ENCODE results near the gene EPHB3. TPM values are rescaled to one million over a fixed set of nuclear protein-coding genes. Genes with fewer than 3 reads are reported as not detected.

EPHB3 gene
- total RNA-seq, 2 donors from 2014 or later: 0.35 TPM; not detected in 1

DNA sequence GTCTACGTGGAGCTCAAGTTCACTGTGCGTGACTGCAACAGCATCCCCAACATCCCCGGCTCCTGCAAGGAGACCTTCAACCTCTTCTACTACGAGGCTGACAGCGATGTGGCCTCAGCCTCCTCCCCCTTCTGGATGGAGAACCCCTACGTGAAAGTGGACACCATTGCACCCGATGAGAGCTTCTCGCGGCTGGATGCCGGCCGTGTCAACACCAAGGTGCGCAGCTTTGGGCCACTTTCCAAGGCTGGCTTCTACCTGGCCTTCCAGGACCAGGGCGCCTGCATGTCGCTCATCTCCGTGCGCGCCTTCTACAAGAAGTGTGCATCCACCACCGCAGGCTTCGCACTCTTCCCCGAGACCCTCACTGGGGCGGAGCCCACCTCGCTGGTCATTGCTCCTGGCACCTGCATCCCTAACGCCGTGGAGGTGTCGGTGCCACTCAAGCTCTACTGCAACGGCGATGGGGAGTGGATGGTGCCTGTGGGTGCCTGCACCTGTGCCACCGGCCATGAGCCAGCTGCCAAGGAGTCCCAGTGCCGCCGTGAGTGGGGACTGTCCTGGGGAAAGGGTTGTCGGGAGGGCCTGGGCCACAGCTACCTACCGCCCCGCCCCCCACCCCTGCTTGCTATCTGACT lies 11.2 kb downstream of the EPHB3 start:
- Mint-ChIP-seq H3K36me3 (ENCODE audit: low read depth) (peaks cover 3% of the 10 kb centered on the region), H3K4me1 (peaks cover 4% of the 10 kb centered on the region), H3K4me3 (no peak overlapping the region), H3K27ac (no peak overlapping the region), H3K27me3 (peaks cover 37% of the 10 kb centered on the region)
- H3K9me3 ChIP-seq (ENCODE audit: control insufficient read depth, low read length, poor library complexity, severe bottlenecking): no peaks in the 10 kb centered on the region
- DNase-seq (no peak), ATAC-seq (no peak)

DNA sequence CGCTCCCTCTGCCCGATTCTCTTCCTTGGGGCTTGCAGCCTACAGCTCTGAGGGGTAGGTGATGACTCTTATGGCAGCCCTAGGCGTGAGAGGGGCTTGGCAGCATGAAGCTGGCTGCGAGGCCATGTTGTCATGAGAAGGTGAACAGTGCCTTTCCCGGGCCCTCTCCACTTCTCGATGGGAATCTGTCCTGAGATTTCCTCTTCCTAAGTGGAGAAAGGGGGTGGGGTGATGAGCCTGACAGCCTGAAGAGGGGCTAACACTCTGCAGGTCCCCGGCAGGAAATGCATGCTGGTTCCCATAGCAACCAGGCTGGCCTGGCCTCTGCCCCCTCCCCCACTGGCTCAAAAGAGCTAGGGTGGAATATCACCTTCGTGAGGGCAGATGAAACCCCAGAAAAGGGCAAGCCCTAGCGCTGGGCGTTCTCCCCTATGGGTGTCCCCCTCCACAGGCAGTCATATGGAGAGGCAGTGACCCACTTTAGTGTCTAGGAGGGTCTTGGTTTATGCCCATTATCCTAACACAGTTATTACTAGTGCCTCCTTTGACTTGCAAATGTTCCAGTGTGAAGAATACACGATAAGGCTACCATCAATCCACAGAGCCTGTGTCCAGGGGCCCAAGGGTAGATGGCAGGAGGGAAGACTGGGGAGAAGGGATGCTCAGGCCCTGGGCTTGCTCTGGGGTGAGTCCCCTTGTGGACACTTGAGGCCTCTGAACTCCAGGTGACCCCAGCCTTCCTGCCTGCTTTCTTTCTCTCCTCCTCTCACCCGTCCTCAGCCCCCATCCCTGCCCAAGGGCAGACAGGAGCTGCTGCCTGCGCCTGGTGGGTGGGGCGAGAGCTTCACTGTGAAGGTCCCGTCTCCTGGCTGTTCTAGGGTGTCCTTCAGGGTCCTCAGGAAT lies 13.2 kb downstream of the EPHB3 start:
- Mint-ChIP-seq H3K27me3 (peaks cover 43% of the 10 kb centered on the region), H3K36me3 (ENCODE audit: low read depth) (peaks cover 11% of the 10 kb centered on the region), H3K4me1 (peaks cover 2% of the 10 kb centered on the region), H3K27ac (no peak overlapping the region), H3K4me3 (no peak overlapping the region)
- no peak for DNase-seq
- ATAC-seq: no peak
- no peaks in the 10 kb centered on the region for H3K9me3 ChIP-seq (ENCODE audit: control insufficient read depth, low read length, poor library complexity, severe bottlenecking)

DNA sequence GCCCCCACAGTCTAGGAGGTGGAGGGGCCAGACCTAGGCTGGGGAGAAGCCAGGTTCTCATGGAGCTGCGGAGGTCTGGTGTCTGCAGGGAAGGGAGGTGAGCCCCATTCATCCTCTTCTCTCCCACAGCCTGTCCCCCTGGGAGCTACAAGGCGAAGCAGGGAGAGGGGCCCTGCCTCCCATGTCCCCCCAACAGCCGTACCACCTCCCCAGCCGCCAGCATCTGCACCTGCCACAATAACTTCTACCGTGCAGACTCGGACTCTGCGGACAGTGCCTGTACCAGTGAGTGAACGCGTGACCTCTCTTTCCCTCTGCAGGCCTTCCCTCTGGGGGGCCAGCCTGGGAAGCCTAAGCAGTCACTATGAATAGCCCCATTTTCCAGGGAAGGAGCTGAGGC lies 14.1 kb downstream of the EPHB3 start:
- Mint-ChIP-seq H3K4me1 (peaks cover 2% of the 10 kb centered on the region), H3K27me3 (peaks cover 43% of the 10 kb centered on the region), H3K4me3 (no peak overlapping the region), H3K36me3 (ENCODE audit: low read depth) (peaks cover 11% of the 10 kb centered on the region), H3K27ac (no peak overlapping the region)
- ATAC-seq (no peak), DNase-seq (no peak)
- no peaks in the 10 kb centered on the region for H3K9me3 ChIP-seq (ENCODE audit: control insufficient read depth, low read length, poor library complexity, severe bottlenecking)

DNA sequence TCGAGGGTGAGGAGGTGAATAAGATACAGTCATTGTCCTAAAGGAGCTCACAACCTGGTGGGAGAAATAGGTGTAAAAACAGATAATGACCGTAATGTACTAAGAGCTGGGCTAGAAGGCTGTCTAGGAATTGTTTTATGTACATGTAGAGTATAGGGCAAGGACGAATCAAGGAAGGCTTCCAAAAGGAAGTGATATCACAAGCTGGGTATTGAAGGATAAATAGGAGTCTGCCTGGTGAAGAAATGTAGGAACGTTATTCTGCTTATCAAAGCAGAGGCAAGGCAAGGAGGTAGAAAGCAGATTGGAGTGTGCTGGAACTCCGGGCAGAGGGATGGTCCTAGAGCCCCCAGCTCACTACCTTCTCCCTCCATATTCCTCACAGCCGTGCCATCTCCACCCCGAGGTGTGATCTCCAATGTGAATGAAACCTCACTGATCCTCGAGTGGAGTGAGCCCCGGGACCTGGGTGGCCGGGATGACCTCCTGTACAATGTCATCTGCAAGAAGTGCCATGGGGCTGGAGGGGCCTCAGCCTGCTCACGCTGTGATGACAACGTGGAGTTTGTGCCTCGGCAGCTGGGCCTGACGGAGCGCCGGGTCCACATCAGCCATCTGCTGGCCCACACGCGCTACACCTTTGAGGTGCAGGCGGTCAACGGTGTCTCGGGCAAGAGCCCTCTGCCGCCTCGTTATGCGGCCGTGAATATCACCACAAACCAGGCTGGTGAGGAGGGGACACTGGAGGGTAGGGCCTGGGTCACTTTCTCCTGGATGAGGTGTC lies 15.1 kb downstream of the EPHB3 start:
- H3K9me3 ChIP-seq (ENCODE audit: control insufficient read depth, low read length, poor library complexity, severe bottlenecking): no peaks in the 10 kb centered on the region
- Mint-ChIP-seq H3K36me3 (ENCODE audit: low read depth) (peaks cover 11% of the 10 kb centered on the region), H3K4me3 (no peak overlapping the region), H3K27ac (no peak overlapping the region), H3K4me1 (peaks cover 2% of the 10 kb centered on the region), H3K27me3 (peaks cover 44% of the 10 kb centered on the region)
- DNase-seq (no peak), ATAC-seq (no peak)

DNA sequence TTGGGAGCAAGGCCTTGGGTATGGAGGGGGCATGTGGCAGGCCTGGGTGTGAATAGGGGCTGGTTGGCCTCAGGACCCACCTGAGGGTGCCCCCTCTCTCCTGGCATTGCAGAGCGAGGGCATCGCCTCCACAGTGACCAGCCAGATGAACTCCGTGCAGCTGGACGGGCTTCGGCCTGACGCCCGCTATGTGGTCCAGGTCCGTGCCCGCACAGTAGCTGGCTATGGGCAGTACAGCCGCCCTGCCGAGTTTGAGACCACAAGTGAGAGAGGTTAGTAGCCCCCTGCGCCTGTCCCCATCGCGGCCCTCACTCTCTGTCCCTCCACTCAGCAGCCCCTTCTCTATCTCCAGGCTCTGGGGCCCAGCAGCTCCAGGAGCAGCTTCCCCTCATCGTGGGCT lies 16.0 kb downstream of the EPHB3 start:
- Mint-ChIP-seq H3K36me3 (ENCODE audit: low read depth) (peaks cover 11% of the 10 kb centered on the region), H3K27ac (no peak overlapping the region), H3K4me1 (peaks cover 2% of the 10 kb centered on the region), H3K4me3 (no peak overlapping the region), H3K27me3 (peaks cover 44% of the 10 kb centered on the region)
- no peaks in the 10 kb centered on the region for H3K9me3 ChIP-seq (ENCODE audit: control insufficient read depth, low read length, poor library complexity, severe bottlenecking)
- ATAC-seq (no peak), DNase-seq (no peak)

DNA sequence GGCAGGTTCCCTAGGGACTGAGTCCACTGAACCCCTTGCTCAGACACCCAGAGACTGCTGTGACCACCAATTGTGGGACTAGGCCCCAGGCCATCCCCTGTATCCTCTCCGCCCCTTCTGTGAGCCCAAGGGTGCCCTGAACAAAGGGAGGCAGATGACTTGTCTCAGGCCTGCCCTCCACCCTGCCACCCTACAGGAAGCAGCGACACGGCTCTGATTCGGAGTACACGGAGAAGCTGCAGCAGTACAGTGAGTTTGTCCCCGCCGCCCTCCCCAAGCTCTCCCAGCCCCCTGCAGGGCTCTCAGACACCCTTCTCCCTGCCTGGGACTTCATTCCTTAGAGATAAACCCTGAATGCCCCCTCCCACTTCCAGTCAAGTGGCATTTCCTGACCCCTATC lies 16.6 kb downstream of the EPHB3 start:
- peaks cover 11% of the 10 kb centered on the region for H3K36me3 Mint-ChIP-seq (ENCODE audit: low read depth)
- peaks cover 3% of the 10 kb centered on the region for H3K4me1 Mint-ChIP-seq
- no peak overlapping the region for H3K27ac Mint-ChIP-seq
- no peak for ATAC-seq
- DNase-seq: no peak
- no peak overlapping the region for H3K4me3 Mint-ChIP-seq
- peaks cover 44% of the 10 kb centered on the region for H3K27me3 Mint-ChIP-seq
- no peaks in the 10 kb centered on the region for H3K9me3 ChIP-seq (ENCODE audit: control insufficient read depth, low read length, poor library complexity, severe bottlenecking)

DNA sequence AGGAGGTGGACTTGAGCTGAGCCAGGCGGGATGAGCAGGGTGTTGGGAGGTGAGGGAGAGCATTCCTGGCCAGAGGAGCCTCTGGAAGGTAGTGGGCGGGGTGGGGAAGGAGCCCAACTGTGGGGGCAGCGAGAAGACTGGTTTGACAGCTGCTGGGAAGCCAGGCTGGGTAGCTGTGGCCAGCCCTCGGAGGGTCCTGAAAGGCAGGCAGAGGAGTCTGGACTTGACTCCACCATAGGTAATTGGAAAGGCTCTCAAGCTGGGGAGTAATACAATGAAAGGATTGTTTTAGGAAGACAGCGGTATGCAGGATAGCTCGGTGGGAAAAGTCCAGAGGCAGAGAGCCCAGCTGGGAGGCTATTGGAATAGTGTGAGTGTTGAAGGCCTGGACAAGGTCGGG lies 17.2 kb downstream of the EPHB3 start:
- Mint-ChIP-seq H3K36me3 (ENCODE audit: low read depth) (peaks cover 11% of the 10 kb centered on the region), H3K4me1 (peaks cover 3% of the 10 kb centered on the region), H3K4me3 (no peak overlapping the region), H3K27ac (no peak overlapping the region), H3K27me3 (peaks cover 41% of the 10 kb centered on the region)
- no peaks in the 10 kb centered on the region for H3K9me3 ChIP-seq (ENCODE audit: control insufficient read depth, low read length, poor library complexity, severe bottlenecking)
- DNase-seq: no peak
- no peak for ATAC-seq

DNA sequence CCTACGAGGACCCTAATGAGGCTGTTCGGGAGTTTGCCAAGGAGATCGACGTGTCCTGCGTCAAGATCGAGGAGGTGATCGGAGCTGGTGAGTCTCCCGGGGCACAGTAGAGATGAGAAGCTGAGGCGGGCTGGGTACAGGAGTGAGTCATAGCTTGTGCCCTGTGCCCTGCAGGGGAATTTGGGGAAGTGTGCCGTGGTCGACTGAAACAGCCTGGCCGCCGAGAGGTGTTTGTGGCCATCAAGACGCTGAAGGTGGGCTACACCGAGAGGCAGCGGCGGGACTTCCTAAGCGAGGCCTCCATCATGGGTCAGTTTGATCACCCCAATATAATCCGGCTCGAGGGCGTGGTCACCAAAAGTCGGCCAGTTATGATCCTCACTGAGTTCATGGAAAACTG lies 17.9 kb downstream of the EPHB3 start:
- H3K27me3 Mint-ChIP-seq: peaks cover 45% of the 10 kb centered on the region
- ATAC-seq (no peak), DNase-seq (no peak)
- peaks cover 5% of the 10 kb centered on the region for H3K4me1 Mint-ChIP-seq
- H3K9me3 ChIP-seq (ENCODE audit: control insufficient read depth, low read length, poor library complexity, severe bottlenecking): no peaks in the 10 kb centered on the region
- no peak overlapping the region for H3K4me3 Mint-ChIP-seq
- peaks cover 11% of the 10 kb centered on the region for H3K36me3 Mint-ChIP-seq (ENCODE audit: low read depth)
- H3K27ac Mint-ChIP-seq: no peak overlapping the region

DNA sequence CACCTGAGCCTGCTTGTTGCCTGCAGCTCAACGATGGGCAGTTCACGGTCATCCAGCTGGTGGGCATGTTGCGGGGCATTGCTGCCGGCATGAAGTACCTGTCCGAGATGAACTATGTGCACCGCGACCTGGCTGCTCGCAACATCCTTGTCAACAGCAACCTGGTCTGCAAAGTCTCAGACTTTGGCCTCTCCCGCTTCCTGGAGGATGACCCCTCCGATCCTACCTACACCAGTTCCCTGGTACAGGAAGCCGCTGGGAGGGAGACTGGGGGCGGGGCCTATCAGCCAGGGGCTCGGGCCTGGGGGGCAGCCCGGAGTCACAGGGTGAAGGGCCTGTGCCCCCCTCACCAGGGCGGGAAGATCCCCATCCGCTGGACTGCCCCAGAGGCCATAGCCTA lies 18.8 kb downstream of the EPHB3 start:
- H3K4me3 Mint-ChIP-seq: no peak overlapping the region
- DNase-seq (no peak), ATAC-seq (no peak)
- H3K36me3 Mint-ChIP-seq (ENCODE audit: low read depth): peaks cover 11% of the 10 kb centered on the region
- H3K9me3 ChIP-seq (ENCODE audit: control insufficient read depth, low read length, poor library complexity, severe bottlenecking): no peaks in the 10 kb centered on the region
- H3K27ac Mint-ChIP-seq: no peak overlapping the region
- H3K4me1 Mint-ChIP-seq: peaks cover 7% of the 10 kb centered on the region
- peaks cover 48% of the 10 kb centered on the region for H3K27me3 Mint-ChIP-seq

DNA sequence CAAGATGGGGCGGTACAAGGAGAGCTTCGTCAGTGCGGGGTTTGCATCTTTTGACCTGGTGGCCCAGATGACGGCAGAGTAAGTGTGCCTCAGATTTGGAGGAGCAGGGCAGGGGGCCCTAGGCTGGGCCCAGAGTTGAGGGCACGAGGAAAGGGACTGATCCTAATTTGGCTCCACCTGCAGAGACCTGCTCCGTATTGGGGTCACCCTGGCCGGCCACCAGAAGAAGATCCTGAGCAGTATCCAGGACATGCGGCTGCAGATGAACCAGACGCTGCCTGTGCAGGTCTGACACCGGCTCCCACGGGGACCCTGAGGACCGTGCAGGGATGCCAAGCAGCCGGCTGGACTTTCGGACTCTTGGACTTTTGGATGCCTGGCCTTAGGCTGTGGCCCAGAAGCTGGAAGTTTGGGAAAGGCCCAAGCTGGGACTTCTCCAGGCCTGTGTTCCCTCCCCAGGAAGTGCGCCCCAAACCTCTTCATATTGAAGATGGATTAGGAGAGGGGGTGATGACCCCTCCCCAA lies 19.8 kb downstream of the EPHB3 start:
- H3K36me3 Mint-ChIP-seq (ENCODE audit: low read depth): peaks cover 8% of the 10 kb centered on the region
- peaks cover 7% of the 10 kb centered on the region for H3K4me1 Mint-ChIP-seq
- H3K4me3 Mint-ChIP-seq: no peak overlapping the region
- H3K27ac Mint-ChIP-seq: no peak overlapping the region
- DNase-seq (no peak), ATAC-seq (no peak)
- H3K9me3 ChIP-seq (ENCODE audit: control insufficient read depth, low read length, poor library complexity, severe bottlenecking): no peaks in the 10 kb centered on the region
- peaks cover 49% of the 10 kb centered on the region for H3K27me3 Mint-ChIP-seq

DNA sequence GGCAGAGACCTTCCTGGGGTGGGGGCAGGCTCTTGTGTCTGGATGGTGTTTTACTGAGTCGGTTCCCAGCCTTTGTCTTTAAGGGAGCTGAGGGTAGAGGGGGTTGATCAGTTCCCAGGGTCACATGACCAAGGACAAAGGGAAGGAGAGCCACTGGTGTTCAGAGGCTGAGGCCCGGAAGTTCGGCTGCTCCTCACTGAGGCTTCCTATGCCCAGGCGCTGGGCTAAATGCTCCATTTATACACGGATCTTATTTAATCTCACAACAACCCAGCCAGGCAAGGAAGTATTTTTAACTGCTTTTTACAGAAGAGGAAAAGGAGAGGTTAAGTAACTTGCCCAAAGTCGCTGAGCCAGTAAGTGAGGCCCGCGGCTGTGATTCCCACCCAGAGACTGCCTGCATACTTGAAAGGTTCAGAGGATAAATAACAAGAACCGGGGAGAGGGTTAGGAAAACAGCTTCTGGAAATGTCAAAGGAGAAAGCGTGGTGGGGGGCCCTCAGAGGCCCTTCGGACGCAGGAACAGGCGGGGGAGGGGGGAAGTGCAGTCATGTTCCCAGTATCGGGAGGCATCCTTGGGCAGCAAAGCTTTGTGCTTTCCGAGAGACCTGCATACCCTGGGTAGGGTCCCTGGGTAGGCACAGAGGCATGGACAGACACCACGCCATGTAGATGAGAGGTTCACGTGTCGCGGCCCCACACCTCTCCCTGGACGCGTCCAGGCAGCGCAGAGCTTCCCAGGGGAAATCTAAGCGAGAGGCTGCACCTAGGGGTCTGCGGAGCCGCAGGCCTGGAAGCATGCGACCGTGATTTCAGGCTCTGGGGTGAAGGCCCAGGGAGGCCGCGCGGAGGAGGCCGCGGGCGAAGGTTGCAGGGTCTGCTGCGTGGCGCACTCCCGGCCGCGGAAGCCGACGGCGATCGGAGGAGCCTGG lies 21.3 kb downstream of the EPHB3 start:
- ATAC-seq: no peak
- peaks cover 7% of the 10 kb centered on the region for H3K36me3 Mint-ChIP-seq (ENCODE audit: low read depth)
- peaks cover 7% of the 10 kb centered on the region for H3K4me1 Mint-ChIP-seq
- no peak overlapping the region for H3K27ac Mint-ChIP-seq
- peak overlapping the region; percentile 79 for H3K4me3 Mint-ChIP-seq
- H3K9me3 ChIP-seq (ENCODE audit: control insufficient read depth, low read length, poor library complexity, severe bottlenecking): no peaks in the 10 kb centered on the region
- no peak for DNase-seq
- H3K27me3 Mint-ChIP-seq: peaks cover 46% of the 10 kb centered on the region

Data from T-helper 17 cell (primary cell).